Measurements from ENCODE around the gene PWWP2A.

PWWP2A gene

DNA sequence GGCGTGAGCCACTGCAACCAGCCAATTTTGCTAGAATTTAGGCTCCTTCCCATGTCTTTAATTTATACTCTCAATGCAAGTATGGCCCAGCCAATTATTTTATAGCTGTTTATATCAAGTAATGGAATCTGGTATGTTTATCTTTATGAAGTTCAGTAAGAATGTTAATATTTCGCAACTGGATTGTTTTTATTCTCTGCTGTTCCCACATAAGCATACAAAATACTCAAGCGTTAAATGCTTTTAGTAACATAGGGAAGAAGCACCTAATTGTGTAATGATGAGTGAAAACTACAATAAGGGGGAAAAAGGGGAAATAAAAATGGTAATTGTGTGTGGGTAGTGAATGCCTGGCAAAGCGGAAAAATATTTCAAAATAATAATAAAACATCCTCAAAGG, 21.3 kb downstream of the PWWP2A start:
- no peak overlapping the region for H3K4me3 ChIP-seq
- H3K27ac ChIP-seq, result no peak overlapping the region
- DNase-seq (ENCODE audit: low spot score), result no peak
- TF ChIP-seq, protein P1, sequence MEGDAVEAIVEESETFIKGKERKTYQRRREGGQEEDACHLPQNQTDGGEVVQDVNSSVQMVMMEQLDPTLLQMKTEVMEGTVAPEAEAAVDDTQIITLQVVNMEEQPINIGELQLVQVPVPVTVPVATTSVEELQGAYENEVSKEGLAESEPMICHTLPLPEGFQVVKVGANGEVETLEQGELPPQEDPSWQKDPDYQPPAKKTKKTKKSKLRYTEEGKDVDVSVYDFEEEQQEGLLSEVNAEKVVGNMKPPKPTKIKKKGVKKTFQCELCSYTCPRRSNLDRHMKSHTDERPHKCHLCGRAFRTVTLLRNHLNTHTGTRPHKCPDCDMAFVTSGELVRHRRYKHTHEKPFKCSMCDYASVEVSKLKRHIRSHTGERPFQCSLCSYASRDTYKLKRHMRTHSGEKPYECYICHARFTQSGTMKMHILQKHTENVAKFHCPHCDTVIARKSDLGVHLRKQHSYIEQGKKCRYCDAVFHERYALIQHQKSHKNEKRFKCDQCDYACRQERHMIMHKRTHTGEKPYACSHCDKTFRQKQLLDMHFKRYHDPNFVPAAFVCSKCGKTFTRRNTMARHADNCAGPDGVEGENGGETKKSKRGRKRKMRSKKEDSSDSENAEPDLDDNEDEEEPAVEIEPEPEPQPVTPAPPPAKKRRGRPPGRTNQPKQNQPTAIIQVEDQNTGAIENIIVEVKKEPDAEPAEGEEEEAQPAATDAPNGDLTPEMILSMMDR (IDR thresholded peaks at IDR 0.05), result no peak

DNA sequence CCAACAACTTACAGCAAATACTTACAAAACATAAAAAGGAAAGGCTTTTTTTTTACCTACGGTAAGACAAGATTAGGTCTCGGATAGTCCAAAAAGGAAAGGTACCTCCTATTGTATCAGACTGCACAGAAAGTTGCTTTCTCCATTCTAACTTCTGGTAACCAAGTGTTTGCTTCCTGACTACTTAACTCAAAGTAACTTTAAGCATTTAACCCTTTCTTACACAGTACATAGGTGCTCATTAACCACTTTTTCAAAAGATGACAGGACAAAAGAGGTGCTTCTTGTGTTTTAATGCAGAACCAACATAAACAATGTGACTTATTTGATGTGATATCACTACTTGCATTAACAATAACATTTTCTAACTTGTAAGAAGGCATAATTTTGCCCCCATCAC, 23.1 kb downstream of the PWWP2A start:
- no peak for DNase-seq (ENCODE audit: low spot score)
- Histone ChIP-seq H3K27ac (no peak overlapping the region), H3K4me3 (no peak overlapping the region)
- TF ChIP-seq, protein P1 (IDR thresholded peaks at IDR 0.05), result no peak

GRCh38 chr5:160092960-160093707, 26.1 kb downstream of the PWWP2A start:
- no peak overlapping the region for H3K27ac ChIP-seq
- DNase-seq (ENCODE audit: low spot score), result no peak
- TF ChIP-seq, protein P1 (IDR thresholded peaks at IDR 0.05), result no peak

DNA sequence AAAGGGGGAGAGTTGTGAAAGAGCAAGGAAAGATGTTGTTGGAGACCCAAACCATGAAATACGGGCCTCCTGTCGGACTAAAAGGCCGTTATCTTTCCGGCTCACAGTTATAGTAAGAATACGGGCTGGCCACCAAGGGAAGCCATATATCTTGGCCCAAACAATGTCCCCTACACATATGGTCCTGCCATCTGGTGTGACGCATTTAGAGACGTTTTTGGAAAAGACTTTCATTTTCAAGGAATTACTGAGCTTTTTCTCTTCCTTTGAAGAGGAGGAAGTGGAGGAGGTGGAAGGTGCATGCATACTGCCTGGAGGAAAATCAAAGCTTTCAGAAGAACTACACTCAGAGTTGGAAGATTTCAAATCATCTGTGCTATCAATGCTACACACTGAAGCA, 26.7 kb downstream of the PWWP2A start:
- DNase-seq (ENCODE audit: low spot score), result no peak
- TF ChIP-seq, protein P1 (IDR thresholded peaks at IDR 0.05), result no peak
- no peak overlapping the region for H3K27ac ChIP-seq

More at GRCh38 chr5:160092960-160093707, 26.1 kb downstream of the PWWP2A start:
- H3K4me3 ChIP-seq, result no peak overlapping the region

GRCh38 chr5:160090059-160090458, 29.2 kb downstream of the PWWP2A start:
- H3K27ac ChIP-seq, result no peak overlapping the region
- TF ChIP-seq, protein P1 (IDR thresholded peaks at IDR 0.05), result no peak
- H3K4me3 ChIP-seq, result no peak overlapping the region
- DNase-seq (ENCODE audit: low spot score), result no peak

More for the DNA sequence above, 26.7 kb downstream of the PWWP2A start:
- H3K4me3 ChIP-seq, result no peak overlapping the region

DNA sequence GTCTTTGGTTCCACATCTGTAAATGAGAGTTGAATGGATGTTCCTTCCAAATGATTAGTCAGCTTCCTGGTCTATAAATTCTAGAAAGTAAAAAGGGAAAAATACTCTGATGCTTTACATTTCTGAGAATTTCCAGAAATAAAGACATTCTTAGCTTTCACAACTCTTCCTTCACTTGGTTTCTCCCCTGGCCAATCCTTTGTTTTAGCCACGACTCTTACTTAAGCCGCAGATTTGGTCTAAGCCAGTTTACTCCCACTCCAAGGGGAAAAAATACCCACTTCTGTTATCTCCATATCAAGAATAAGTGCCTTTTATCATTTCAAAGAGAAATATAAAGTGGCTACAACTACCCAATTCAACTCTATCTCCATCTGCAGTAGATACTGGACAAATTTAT, 29.7 kb downstream of the PWWP2A start:
- no peak for DNase-seq (ENCODE audit: low spot score)
- no peak overlapping the region for H3K4me3 ChIP-seq
- no peak overlapping the region for H3K27ac ChIP-seq
- TF ChIP-seq, protein P1 (IDR thresholded peaks at IDR 0.05), result no peak

DNA sequence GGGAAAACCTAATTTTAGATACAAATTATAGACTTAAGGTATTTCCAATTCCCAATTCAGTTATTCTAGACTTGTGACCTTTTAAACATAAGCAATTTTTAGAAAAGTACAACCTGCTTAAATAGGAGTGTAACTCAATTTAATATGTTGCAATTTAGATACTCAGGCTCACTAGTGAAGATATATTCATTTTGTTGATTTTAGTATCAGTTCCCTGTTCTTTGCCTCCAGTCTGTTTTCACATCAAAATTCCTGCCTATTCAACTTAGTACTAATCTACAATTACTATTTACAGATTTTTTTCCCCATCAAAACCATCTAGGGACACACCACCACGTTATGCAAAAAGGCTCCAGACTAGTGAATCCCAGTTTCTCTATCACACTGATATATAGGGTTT, 30.4 kb downstream of the PWWP2A start:
- Histone ChIP-seq H3K4me3 (no peak overlapping the region), H3K27ac (no peak overlapping the region)
- no peak for DNase-seq (ENCODE audit: low spot score)
- TF ChIP-seq, protein P1 (IDR thresholded peaks at IDR 0.05), result no peak
